ENCODE results near the gene CALN1.

The CALN1 gene

GRCh38 chr7:71769326-71769725 is 642.8 kb downstream of the CALN1 start:
- no peaks in the 10 kb centered on the region for H4K20me1 ChIP-seq (ENCODE audit: insufficient read depth, low read length)
- H3K9ac ChIP-seq (ENCODE audit: low read length): no peak overlapping the region
- H3K79me2 ChIP-seq (ENCODE audit: low read length): no peaks in the 10 kb centered on the region
- H3K27ac ChIP-seq (ENCODE audit: low read length): no peak overlapping the region
- no peaks in the 10 kb centered on the region for H3K4me1 ChIP-seq (ENCODE audit: low read length)
- H3K9me3 ChIP-seq (ENCODE audit: insufficient read depth, low read length): no peaks in the 10 kb centered on the region
- H3K27me3 ChIP-seq (ENCODE audit: low read depth, low read length): no peaks in the 10 kb centered on the region
- H2AFZ ChIP-seq (ENCODE audit: low read depth, low read length): no peak overlapping the region
- no peak overlapping the region for H3K4me3 ChIP-seq (ENCODE audit: low read length)
- no peak overlapping the region for H3K4me2 ChIP-seq (ENCODE audit: low read length)
- H3K36me3 ChIP-seq (replicated peaks; ENCODE audit: low read depth, low read length): no peaks in the 10 kb centered on the region
- TF ChIP-seq CTCF (IDR thresholded peaks at IDR 0.05; ENCODE audit: low read depth, low read length) (no peak), EZH2phosphoT487 (IDR thresholded peaks at IDR 0.05; ENCODE audit: low read depth) (no peak)

GRCh38 chr7:71768450-71768849 is 643.7 kb downstream of the CALN1 start:
- H3K4me3 ChIP-seq (ENCODE audit: low read length): no peak overlapping the region
- TF ChIP-seq EZH2phosphoT487 (IDR thresholded peaks at IDR 0.05; ENCODE audit: low read depth) (no peak), CTCF (IDR thresholded peaks at IDR 0.05; ENCODE audit: low read depth, low read length) (no peak)

GRCh38 chr7:71766016-71766415 is 646.1 kb downstream of the CALN1 start:
- no peaks in the 10 kb centered on the region for H4K20me1 ChIP-seq (ENCODE audit: insufficient read depth, low read length)
- H3K79me2 ChIP-seq (ENCODE audit: low read length): no peaks in the 10 kb centered on the region
- H3K27me3 ChIP-seq (ENCODE audit: low read depth, low read length): no peaks in the 10 kb centered on the region
- no peaks in the 10 kb centered on the region for H3K36me3 ChIP-seq (replicated peaks; ENCODE audit: low read depth, low read length)
- H3K27ac ChIP-seq (ENCODE audit: low read length): no peak overlapping the region
- no peaks in the 10 kb centered on the region for H3K4me1 ChIP-seq (ENCODE audit: low read length)
- no peak for TF ChIP-seq CTCF (IDR thresholded peaks at IDR 0.05; ENCODE audit: low read depth, low read length)
- TF ChIP-seq EZH2phosphoT487 (IDR thresholded peaks at IDR 0.05; ENCODE audit: low read depth): no peak
- no peak overlapping the region for H2AFZ ChIP-seq (ENCODE audit: low read depth, low read length)
- H3K9me3 ChIP-seq (ENCODE audit: insufficient read depth, low read length): no peaks in the 10 kb centered on the region
- no peak overlapping the region for H3K9ac ChIP-seq (ENCODE audit: low read length)
- no peak overlapping the region for H3K4me2 ChIP-seq (ENCODE audit: low read length)
- no peak overlapping the region for H3K4me3 ChIP-seq (ENCODE audit: low read length)

More at GRCh38 chr7:71768450-71768849, 643.7 kb downstream of the CALN1 start:
- Histone ChIP-seq H3K4me2 (ENCODE audit: low read length) (no peak overlapping the region), H3K79me2 (ENCODE audit: low read length) (no peaks in the 10 kb centered on the region), H2AFZ (ENCODE audit: low read depth, low read length) (no peak overlapping the region), H3K36me3 (replicated peaks; ENCODE audit: low read depth, low read length) (no peaks in the 10 kb centered on the region), H3K27me3 (ENCODE audit: low read depth, low read length) (no peaks in the 10 kb centered on the region), H3K27ac (ENCODE audit: low read length) (no peak overlapping the region), H3K9me3 (ENCODE audit: insufficient read depth, low read length) (no peaks in the 10 kb centered on the region), H3K4me1 (ENCODE audit: low read length) (no peaks in the 10 kb centered on the region), H4K20me1 (ENCODE audit: insufficient read depth, low read length) (no peaks in the 10 kb centered on the region), H3K9ac (ENCODE audit: low read length) (no peak overlapping the region)

DNA sequence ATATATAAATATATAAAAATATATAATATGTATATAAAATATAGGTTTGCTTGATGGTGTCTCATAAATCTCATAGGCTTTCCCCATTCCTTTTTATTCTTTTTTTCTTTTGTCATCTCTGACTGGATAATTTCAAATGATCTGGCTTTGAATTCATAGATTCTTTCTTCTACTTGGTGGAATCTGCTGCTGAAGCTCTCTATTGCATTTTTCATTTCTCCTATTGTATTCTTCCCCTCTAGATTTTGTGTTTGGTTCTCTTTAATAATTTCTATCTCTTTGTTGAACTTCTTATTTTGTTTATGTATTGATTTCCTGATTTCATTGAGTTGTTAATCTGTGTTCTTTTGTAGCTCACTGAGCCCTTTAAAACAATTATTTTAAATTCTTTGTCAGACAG is 650.8 kb downstream of the CALN1 start:
- no peaks in the 10 kb centered on the region for H3K27me3 ChIP-seq (ENCODE audit: low read depth, low read length)
- no peak overlapping the region for H3K4me3 ChIP-seq (ENCODE audit: low read length)
- H4K20me1 ChIP-seq (ENCODE audit: insufficient read depth, low read length): no peaks in the 10 kb centered on the region
- H3K27ac ChIP-seq (ENCODE audit: low read length): no peak overlapping the region
- TF ChIP-seq EZH2phosphoT487 (IDR thresholded peaks at IDR 0.05; ENCODE audit: low read depth) (no peak), CTCF (IDR thresholded peaks at IDR 0.05; ENCODE audit: low read depth, low read length) (no peak)
- H2AFZ ChIP-seq (ENCODE audit: low read depth, low read length): no peak overlapping the region
- H3K36me3 ChIP-seq (replicated peaks; ENCODE audit: low read depth, low read length): no peaks in the 10 kb centered on the region
- no peak overlapping the region for H3K4me2 ChIP-seq (ENCODE audit: low read length)
- H3K9ac ChIP-seq (ENCODE audit: low read length): no peak overlapping the region
- H3K9me3 ChIP-seq (ENCODE audit: insufficient read depth, low read length): no peaks in the 10 kb centered on the region
- H3K4me1 ChIP-seq (ENCODE audit: low read length): no peaks in the 10 kb centered on the region
- H3K79me2 ChIP-seq (ENCODE audit: low read length): no peaks in the 10 kb centered on the region
